Heart right ventricle (tissue), 16 donors: Measurements from ENCODE around the gene WWOX. TPM values are rescaled to one million over a fixed set of nuclear protein-coding genes. Genes with fewer than 3 reads are reported as not detected.

Source experiments
- ATAC-seq, 8 donors: fragments of 200-7000 bp; cut with Tn5 transposase; one replicate each; pipeline ENCODE4 v1.9.1; 2020; ENCODE audit warnings: mild to moderate bottlenecking in 8 of 8, moderate library complexity in 8 of 8, moderate number of reproducible peaks in 1 of 8
- DNase-seq, 2 donors: peaks; one replicate each; pipeline ENCODE4 v3.0.0-alpha.2; 2020
- H3K27ac ChIP-seq, 10 donors: fragments of 200-600 bp; sonication (generic) in 2 of 10; one replicate each; pipeline versions ENCODE4 v1.5.0 to v1.8.0; 2020 to 2022; ENCODE audit warnings: mild to moderate bottlenecking in 3 of 10
- H3K27me3 ChIP-seq, 7 donors: fragments of 200-600 bp; one replicate each; pipeline ENCODE4 v1.8.0; 2021 to 2022; ENCODE audit warnings: mild to moderate bottlenecking in 2 of 7
- H3K36me3 ChIP-seq, 9 donors: fragments of 200-600 bp; sonication (generic) in 1 of 9; one replicate each; pipeline versions ENCODE4 v1.5.0 to v1.8.0; 2020 to 2022; ENCODE audit warnings: mild to moderate bottlenecking in 2 of 9
- H3K4me1 ChIP-seq, 9 donors: fragments of 200-600 bp; sonication (generic) in 1 of 9; one replicate each; pipeline versions ENCODE4 v1.5.0 to v1.8.0; 2020 to 2022; ENCODE audit warnings: mild to moderate bottlenecking in 4 of 9
- H3K4me3 ChIP-seq, 10 donors: fragments of 200-600 bp; sonication (generic) in 2 of 10; one replicate each; pipeline versions ENCODE4 v1.5.0 to v1.8.0; 2020 to 2022; ENCODE audit warnings: mild to moderate bottlenecking in 7 of 10, moderate library complexity in 2 of 10
- H3K9me3 ChIP-seq, 11 donors: fragments of 200-600 bp in 10 of 11; sonication (generic) in 2 of 11; one replicate each; pipeline versions ENCODE4 v1.5.0 to v1.8.0; 2013 to 2022; ENCODE audit warnings: mild to moderate bottlenecking in 2 of 11, control low read depth in 1 of 11, moderate library complexity in 1 of 11
- CTCF ChIP-seq, 9 donors: fragments of 200-600 bp; sonication (generic) in 2 of 9; IDR thresholded peaks; one replicate each; pipeline versions ENCODE4 v1.5.0 to v1.8.0; 2021 to 2022; ENCODE audit warnings: antibody characterized with exemption in 9 of 9, mild to moderate bottlenecking in 5 of 9, moderate library complexity in 1 of 9
- WGBS, 2 donors: extraction: QIAGEN DNeasy Blood & Tissue Kit; methylation state at CpG; one replicate each; pipeline ENCODE4 v1.1.7; 2013; ENCODE audit warnings: inconsistent platforms in 1 of 2; 5-methylcytosine and 5-hydroxymethylcytosine counted together
- intact Hi-C, 10 donors: fragments of 100-400 bp; cut with DNase I; formaldehyde crosslinking; loops; one replicate each; pipeline versions ENCODE4 v1.11.1 to v1.14.2; 2022
- polyA plus RNA-seq, 2 donors: library from polyadenylated mRNA; stranded (reverse); fragments of 200-250 nt; gene quantifications; one replicate each; pipeline ENCODE4 v1.2.3, GENCODE V29; 2013
- total RNA-seq, 10 donors: library from RNA; stranded (reverse); fragmentation: NEBNext Ultra II Directional in 3 of 10; extraction: Animal tissue kit (Norgen Biotek cat#: 25700) in 3 of 10; gene quantifications; one replicate each; pipeline versions ENCODE4 v1.2.1 to v1.2.4, GENCODE V29; 2021 to 2023
- donor health status: Arrhythmogenic right ventricular cardiomyopathy.
- donor health status: ischemic (EF 13 %, LVEDD 7.1; RV severe dilation, severe dysfunction).
- donor health status: healthy with polysubstance abuse.
- donor health status: DM: no; HTN: yes; CAD: no.
- donor health status: DM: no; HTN: no; CAD: no.
- donor health status: ischemic (EF 25% LVEDD 6.9; RV normal size, moderate dysfunction).
- donor health status: ischemic (EF 25% LVEDD 5.7; RV mildly dilated, moderate dysfunction).
- donor health status: healthy.
- donor health status: DM: yes; HTN: yes; CAD: no.
- donor health status: Ischemic cardiomyopathy.
- donor health status: ischemic (EF 35%, LVEDD 5.7; RV mildly dilated, moderate dysfunction).
- donor health status: nonischemic (EF 11% LVEDD 7.7; RV severe dilation, severe dysfunction).
- donor health status: DM: yes; HTN: yes; CAD: no.
- donor health status: PGD.
- donor health status: ischemic (EF 29% LVEDD 5.4; RV normal size, mild dysfunction).
- donor health status: nonischemic (EF 23%, LVEDD 6.1; RV moderate dilation, normal function).

Gene WWOX
- total and polyA plus RNA-seq, 12 donors: 4.9 to 15.0 (median 9.9) TPM

- H3K4me1 ChIP-seq: no peaks in the 10 kb centered on the region
- intact Hi-C loops: no loop called here
- DNase-seq: no peak
- H3K36me3 ChIP-seq: no peaks in the 10 kb centered on the region
- H3K27ac ChIP-seq: no peak overlapping the region
- no peak for TF ChIP-seq CTCF (IDR thresholded peaks at IDR 0.05)
- no peak overlapping the region for H3K4me3 ChIP-seq
- no peaks in the 10 kb centered on the region for H3K9me3 ChIP-seq
- ATAC-seq: no peak
- H3K27me3 ChIP-seq: no peaks in the 10 kb centered on the region
- whole genome bisulfite sequencing, 2 donors: 87 to 91% methylated on average over 4 of the region's 4 CpGs
Observed at GRCh38 chr16:78638371-78638770, 538.9 kb downstream of the WWOX start.

GRCh38 chr16:78639775-78640174 lies 540.3 kb downstream of the WWOX start:
- no peak for DNase-seq
- H3K36me3 ChIP-seq: no peaks in the 10 kb centered on the region
- no peaks in the 10 kb centered on the region for H3K9me3 ChIP-seq
- H3K27me3 ChIP-seq: no peaks in the 10 kb centered on the region
- H3K27ac ChIP-seq: no peak overlapping the region
- no peaks in the 10 kb centered on the region for H3K4me1 ChIP-seq
- no peak overlapping the region for H3K4me3 ChIP-seq
- 86 to 96% methylated on average over 3 of the region's 3 CpGs for WGBS, 2 donors
- ATAC-seq: no peak
- no peak for TF ChIP-seq CTCF (IDR thresholded peaks at IDR 0.05)
- intact Hi-C loops: no loop called here

- no peak for DNase-seq
- H3K4me3 ChIP-seq: no peak overlapping the region
- TF ChIP-seq CTCF (IDR thresholded peaks at IDR 0.05): no peak
- H3K27me3 ChIP-seq: no peaks in the 10 kb centered on the region
- H3K4me1 ChIP-seq: peaks cover 0 to 5% (median 0%) of the 10 kb centered on the region in 9 donors
- no peaks in the 10 kb centered on the region for H3K9me3 ChIP-seq
- ATAC-seq: no peak
- 80 to 82% methylated on average over 6 of the region's 6 CpGs for WGBS, 2 donors
- H3K27ac ChIP-seq: no peak overlapping the region
- H3K36me3 ChIP-seq: no peaks in the 10 kb centered on the region
- intact Hi-C loops: no loop called here
Observed at GRCh38 chr16:78640886-78641285, 541.4 kb downstream of the WWOX start.

- WGBS, 2 donors: 83% methylated on average over 8 of the region's 8 CpGs
- TF ChIP-seq CTCF (IDR thresholded peaks at IDR 0.05): no peak
- Histone ChIP-seq H3K27ac (no peak overlapping the region), H3K27me3 (no peaks in the 10 kb centered on the region), H3K4me3 (no peak overlapping the region), H3K9me3 (no peaks in the 10 kb centered on the region), H3K36me3 (no peaks in the 10 kb centered on the region), H3K4me1 (peaks cover 0 to 6% (median 0%) of the 10 kb centered on the region in 9 donors)
- intact Hi-C loops: no loop called here
- ATAC-seq (no peak), DNase-seq (no peak)
Observed at GRCh38 chr16:78641433-78641832, 542.0 kb downstream of the WWOX start.
